Measurements from ENCODE around the gene JMJD8. TPM values are rescaled to one million over a fixed set of nuclear protein-coding genes. Genes with fewer than 3 reads are reported as not detected.

The JMJD8 gene
- total and polyA plus RNA-seq, 5 donors from 2014 or later: 22.7 to 36.2 (median 32.3) TPM

DNA sequence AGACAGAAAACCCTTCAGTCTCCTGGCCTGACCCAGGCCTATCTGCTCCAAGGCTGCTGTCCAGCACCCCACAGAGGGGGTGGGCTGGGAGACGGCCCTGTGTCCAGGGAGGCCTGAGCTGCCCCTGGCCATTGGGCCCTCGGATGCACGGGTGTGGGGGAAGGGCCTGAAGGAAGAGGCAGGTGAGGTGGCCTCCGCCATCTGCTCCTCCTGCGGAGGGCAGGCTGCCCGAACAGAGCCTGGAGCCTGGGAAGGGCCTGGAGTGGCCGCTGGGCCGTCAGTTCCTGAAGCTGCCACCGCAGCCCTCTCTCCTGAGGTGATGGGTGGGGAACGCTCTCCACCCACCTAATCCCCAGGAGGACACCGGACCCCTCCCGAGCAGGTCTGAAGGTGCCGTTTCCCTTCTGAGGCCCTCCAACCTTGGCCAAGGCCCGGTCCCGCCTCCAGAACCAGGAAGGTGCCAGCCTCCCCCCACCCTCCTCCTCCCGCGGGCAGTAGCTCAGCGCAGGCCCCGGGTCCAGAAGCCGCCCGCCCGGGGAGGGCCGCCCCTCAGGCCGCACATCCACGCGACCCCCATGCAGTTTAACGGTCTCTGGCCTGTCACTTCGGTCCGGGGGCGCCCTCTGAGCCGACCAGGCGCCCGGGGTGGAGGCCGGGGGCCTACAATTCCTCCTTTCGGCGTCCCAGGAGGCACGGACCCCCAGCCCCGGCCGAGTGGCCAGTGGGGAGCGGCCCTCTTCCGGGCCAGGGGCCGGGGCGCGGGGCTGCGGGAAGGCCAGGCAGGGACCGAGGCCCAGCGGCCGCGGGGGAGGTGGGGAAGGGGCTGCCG, 20.6 kb upstream of the JMJD8 start:
- peaks cover 26% of the 10 kb centered on the region for H3K4me1 ChIP-seq (ENCODE audit: control insufficient read depth, insufficient read depth, low read length, poor library complexity, severe bottlenecking)
- no peak for ATAC-seq (ENCODE audit: low read depth in 2 of 2)
- H3K9me3 ChIP-seq (ENCODE audit: control insufficient read depth in 2 of 2, low read length in 2 of 2): no peaks in the 10 kb centered on the region
- no peak overlapping the region for H3K4me3 ChIP-seq (ENCODE audit: low read depth, low read length)
- Mint-ChIP-seq H3K9me3 (no peaks in the 10 kb centered on the region), H3K36me3 (no peaks in the 10 kb centered on the region), H3K4me1 (peaks cover 0 to 20% (median 4%) of the 10 kb centered on the region in 4 donors), H3K27me3 (peaks cover 55% of the 10 kb centered on the region), H3K4me3 (no peak overlapping the region), H3K27ac (no peak overlapping the region)
- H3K27ac ChIP-seq (ENCODE audit: insufficient read depth, low read length, poor library complexity, severe bottlenecking): no peak overlapping the region
- peaks cover 12% of the 10 kb centered on the region for H3K27me3 ChIP-seq (ENCODE audit: control insufficient read depth, insufficient read depth, low read length)
- H3K36me3 ChIP-seq (ENCODE audit: control insufficient read depth, insufficient read depth, low read length): no peaks in the 10 kb centered on the region
- DNase-seq: no peak

DNA sequence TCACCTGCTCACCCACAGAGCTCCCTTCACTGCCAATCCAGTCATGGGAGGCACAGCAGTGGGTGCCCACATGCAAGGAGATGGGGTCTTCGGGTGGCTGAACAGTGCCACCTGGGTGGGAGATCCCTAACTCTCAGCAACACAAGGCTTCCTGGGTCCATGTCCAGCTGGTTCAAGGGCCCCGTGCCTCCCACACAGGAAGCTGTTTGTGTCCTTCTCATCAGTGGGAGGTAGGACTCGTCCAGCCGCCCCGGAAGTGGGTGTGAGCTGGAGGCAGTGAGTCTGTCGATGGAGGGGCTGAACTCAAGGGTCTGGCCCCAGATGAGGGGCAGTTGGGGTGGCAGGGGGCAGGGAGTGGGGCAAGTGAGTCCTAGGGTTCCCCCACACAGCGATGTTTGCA, 19.9 kb upstream of the JMJD8 start:
- ATAC-seq (ENCODE audit: low read depth in 2 of 2): no peak
- H3K4me3 ChIP-seq (ENCODE audit: low read depth, low read length): no peak overlapping the region
- H3K27ac ChIP-seq (ENCODE audit: insufficient read depth, low read length, poor library complexity, severe bottlenecking): no peak overlapping the region
- Mint-ChIP-seq H3K9me3 (no peaks in the 10 kb centered on the region), H3K4me3 (no peak overlapping the region), H3K27me3 (peaks cover 57% of the 10 kb centered on the region), H3K27ac (no peak overlapping the region), H3K4me1 (peaks cover 0 to 24% (median 4%) of the 10 kb centered on the region in 4 donors), H3K36me3 (no peaks in the 10 kb centered on the region)
- no peaks in the 10 kb centered on the region for H3K9me3 ChIP-seq (ENCODE audit: control insufficient read depth in 2 of 2, low read length in 2 of 2)
- H3K36me3 ChIP-seq (ENCODE audit: control insufficient read depth, insufficient read depth, low read length): no peaks in the 10 kb centered on the region
- no peak for DNase-seq
- H3K4me1 ChIP-seq (ENCODE audit: control insufficient read depth, insufficient read depth, low read length, poor library complexity, severe bottlenecking): peaks cover 33% of the 10 kb centered on the region
- H3K27me3 ChIP-seq (ENCODE audit: control insufficient read depth, insufficient read depth, low read length): peaks cover 12% of the 10 kb centered on the region

GRCh38 chr16:703406-703805, 19.3 kb upstream of the JMJD8 start:
- ATAC-seq (ENCODE audit: low read depth in 2 of 2) (no peak), DNase-seq (no peak)
- Mint-ChIP-seq H3K9me3 (no peaks in the 10 kb centered on the region), H3K27ac (no peak overlapping the region), H3K4me1 (peaks cover 0 to 24% (median 4%) of the 10 kb centered on the region in 4 donors), H3K4me3 (no peak overlapping the region), H3K27me3 (peaks cover 51% of the 10 kb centered on the region), H3K36me3 (no peaks in the 10 kb centered on the region)
- Histone ChIP-seq H3K4me1 (ENCODE audit: control insufficient read depth, insufficient read depth, low read length, poor library complexity, severe bottlenecking) (peaks cover 37% of the 10 kb centered on the region), H3K27ac (ENCODE audit: insufficient read depth, low read length, poor library complexity, severe bottlenecking) (no peak overlapping the region), H3K9me3 (ENCODE audit: control insufficient read depth in 2 of 2, low read length in 2 of 2) (no peaks in the 10 kb centered on the region), H3K4me3 (ENCODE audit: low read depth, low read length) (no peak overlapping the region), H3K36me3 (ENCODE audit: control insufficient read depth, insufficient read depth, low read length) (no peaks in the 10 kb centered on the region), H3K27me3 (ENCODE audit: control insufficient read depth, insufficient read depth, low read length) (peaks cover 10% of the 10 kb centered on the region)

GRCh38 chr16:702341-702740, 18.2 kb upstream of the JMJD8 start:
- H3K27ac Mint-ChIP-seq: no peak overlapping the region
- Histone ChIP-seq H3K36me3 (ENCODE audit: control insufficient read depth, insufficient read depth, low read length) (no peaks in the 10 kb centered on the region), H3K9me3 (ENCODE audit: control insufficient read depth in 2 of 2, low read length in 2 of 2) (no peaks in the 10 kb centered on the region), H3K4me1 (ENCODE audit: control insufficient read depth, insufficient read depth, low read length, poor library complexity, severe bottlenecking) (peaks cover 37% of the 10 kb centered on the region), H3K27ac (ENCODE audit: insufficient read depth, low read length, poor library complexity, severe bottlenecking) (no peak overlapping the region), H3K4me3 (ENCODE audit: low read depth, low read length) (no peak overlapping the region), H3K27me3 (ENCODE audit: control insufficient read depth, insufficient read depth, low read length) (peaks cover 6% of the 10 kb centered on the region)
- ATAC-seq (ENCODE audit: low read depth in 2 of 2) (no peak), DNase-seq (no peak)
- peaks cover 0 to 27% (median 4%) of the 10 kb centered on the region in 4 donors for H3K4me1 Mint-ChIP-seq
- no peaks in the 10 kb centered on the region for H3K9me3 Mint-ChIP-seq
- peak overlapping the region in 1 of 4 donors; percentile 61 for H3K4me3 Mint-ChIP-seq
- peaks cover 42% of the 10 kb centered on the region for H3K27me3 Mint-ChIP-seq
- H3K36me3 Mint-ChIP-seq: no peaks in the 10 kb centered on the region

DNA sequence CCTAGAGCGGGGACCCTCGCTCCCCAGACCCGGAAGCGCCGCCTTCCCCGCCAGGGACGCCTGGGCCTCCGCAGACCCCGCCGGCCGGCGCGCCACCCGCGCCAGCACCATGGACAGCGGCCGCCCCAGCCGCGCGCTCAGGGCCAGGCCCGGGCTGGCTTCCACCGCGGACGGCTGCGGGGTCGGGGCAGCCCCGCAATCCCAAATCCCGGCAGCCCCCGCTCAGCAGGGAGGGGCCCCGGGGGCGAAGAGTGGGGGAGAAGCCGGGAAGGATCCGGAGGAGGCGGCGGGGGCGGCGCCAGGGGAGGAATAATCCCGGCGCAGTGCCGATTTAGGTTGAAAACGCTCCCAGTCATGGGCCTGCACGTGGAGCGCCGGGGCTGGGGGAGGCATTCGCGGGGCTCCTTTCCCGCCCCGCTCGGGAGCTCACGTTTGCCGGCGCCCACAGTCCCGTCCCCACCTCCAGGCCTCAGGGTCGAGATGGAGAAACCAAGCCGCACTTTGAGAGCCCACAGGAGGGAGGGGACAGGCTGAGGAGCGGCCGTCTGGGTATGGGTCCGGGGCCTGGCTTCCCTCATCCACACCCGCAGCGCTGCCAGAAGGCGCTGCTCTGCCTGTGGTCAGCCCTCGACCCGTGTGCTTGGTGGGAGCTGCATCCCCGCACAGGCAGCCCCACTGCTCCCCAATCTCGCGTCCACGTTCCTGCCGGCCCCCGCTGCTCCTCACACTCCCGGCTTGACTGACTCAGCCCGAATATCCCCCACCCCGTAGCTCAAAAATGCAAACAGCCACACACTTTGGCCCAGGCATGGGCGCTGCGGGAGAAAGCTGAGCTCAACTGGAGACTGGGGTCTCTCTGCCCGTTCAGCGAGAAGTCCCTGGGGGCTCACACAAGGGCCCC, 16.8 kb upstream of the JMJD8 start:
- no peak overlapping the region for H3K4me3 Mint-ChIP-seq
- H3K4me1 ChIP-seq (ENCODE audit: control insufficient read depth, insufficient read depth, low read length, poor library complexity, severe bottlenecking): peaks cover 37% of the 10 kb centered on the region
- peak in 1 of 3 donors; percentile 55 for DNase-seq

GRCh38 chr16:698911-699671, 15.0 kb upstream of the JMJD8 start:
- ATAC-seq (ENCODE audit: low read depth in 2 of 2) (no peak), DNase-seq (peak in 1 of 3 donors; percentile 52)
- no peak overlapping the region for H3K27ac ChIP-seq (ENCODE audit: insufficient read depth, low read length, poor library complexity, severe bottlenecking)
- H3K9me3 ChIP-seq (ENCODE audit: control insufficient read depth in 2 of 2, low read length in 2 of 2): no peaks in the 10 kb centered on the region
- H3K4me1 Mint-ChIP-seq: peaks cover 0 to 37% (median 4%) of the 10 kb centered on the region in 4 donors
- no peaks in the 10 kb centered on the region for H3K36me3 ChIP-seq (ENCODE audit: control insufficient read depth, insufficient read depth, low read length)
- peaks cover 26% of the 10 kb centered on the region for H3K27me3 Mint-ChIP-seq
- H3K9me3 Mint-ChIP-seq: peaks cover 0 to 1% (median 0%) of the 10 kb centered on the region in 7 donors
- peaks cover 5% of the 10 kb centered on the region for H3K27me3 ChIP-seq (ENCODE audit: control insufficient read depth, insufficient read depth, low read length)
- peak overlapping the region; percentile 49 to 67 (median 61) for H3K4me3 Mint-ChIP-seq
- peaks cover 53% of the 10 kb centered on the region for H3K4me1 ChIP-seq (ENCODE audit: control insufficient read depth, insufficient read depth, low read length, poor library complexity, severe bottlenecking)
- H3K27ac Mint-ChIP-seq: no peak overlapping the region
- no peak overlapping the region for H3K4me3 ChIP-seq (ENCODE audit: low read depth, low read length)
- no peaks in the 10 kb centered on the region for H3K36me3 Mint-ChIP-seq

More for the DNA sequence above, 16.8 kb upstream of the JMJD8 start:
- Mint-ChIP-seq H3K4me1 (peaks cover 0 to 27% (median 4%) of the 10 kb centered on the region in 4 donors), H3K36me3 (no peaks in the 10 kb centered on the region), H3K9me3 (no peaks in the 10 kb centered on the region), H3K27me3 (peaks cover 30% of the 10 kb centered on the region), H3K27ac (no peak overlapping the region)
- Histone ChIP-seq H3K27me3 (ENCODE audit: control insufficient read depth, insufficient read depth, low read length) (peaks cover 5% of the 10 kb centered on the region), H3K9me3 (ENCODE audit: control insufficient read depth in 2 of 2, low read length in 2 of 2) (no peaks in the 10 kb centered on the region), H3K4me3 (ENCODE audit: low read depth, low read length) (no peak overlapping the region), H3K36me3 (ENCODE audit: control insufficient read depth, insufficient read depth, low read length) (no peaks in the 10 kb centered on the region), H3K27ac (ENCODE audit: insufficient read depth, low read length, poor library complexity, severe bottlenecking) (no peak overlapping the region)
- ATAC-seq (ENCODE audit: low read depth in 2 of 2): peak; percentile 35 to 49
